OCI-LY3 (cell line): ENCODE data around the gene TRIM14.

Source experiments
- H2AFZ ChIP-seq: fragments of 200-600, 300-600 bp; shearing (Covaris generic); 2 replicates; pipeline ENCODE4 v1.6.0; 2014; ENCODE audit warnings: antibody characterized with exemption, low read depth, low read length
- H3K27ac ChIP-seq: fragments of 200-600, 300-600 bp; sonication (generic); 2 replicates; pipeline ENCODE4 v1.5.1; 2014; ENCODE audit warnings: mild to moderate bottlenecking, low read length, moderate library complexity, mixed read lengths
- H3K27me3 ChIP-seq: fragments of 200-600, 300-600 bp; sonication (generic); 2 replicates; pipeline ENCODE4 v1.6.1; 2014; ENCODE audit warnings: low read depth, low read length, mixed read lengths
- H3K36me3 ChIP-seq: fragments of 200-600, 300-600 bp; sonication (generic); replicated peaks from 2 replicates; pipeline ENCODE3; 2014; ENCODE audit warnings: low read depth, low read length, mixed read lengths
- H3K4me1 ChIP-seq: fragments of 300-600, 200-600 bp; sonication (generic); 2 replicates; pipeline ENCODE4 v1.6.1; 2014; ENCODE audit warnings: low read length, mixed read lengths
- H3K4me2 ChIP-seq: fragments of 200-600, 300-600 bp; sonication (generic); 2 replicates; pipeline ENCODE4 v1.6.1; 2014; ENCODE audit warnings: low read length, mixed read lengths
- H3K4me3 ChIP-seq: fragments of 300-600, 200-600 bp; sonication (generic); 2 replicates; pipeline ENCODE4 v1.5.1; 2014; ENCODE audit warnings: antibody characterized with exemption, mild to moderate bottlenecking, low read length, moderate library complexity
- H3K79me2 ChIP-seq: fragments of 300-600, 200-600 bp; shearing (Covaris generic); 2 replicates; pipeline ENCODE4 v1.6.1; 2014; ENCODE audit warnings: mild to moderate bottlenecking, low read length, mixed read lengths
- H3K9ac ChIP-seq: fragments of 300-600, 200-600 bp; shearing (Covaris generic); 2 replicates; pipeline ENCODE4 v1.6.0; 2014; ENCODE audit warnings: mild to moderate bottlenecking, low read length, moderate library complexity
- H3K9me3 ChIP-seq: fragments of 200-600, 300-600 bp; shearing (Covaris generic); 2 replicates; pipeline ENCODE4 v1.6.1; 2014; ENCODE audit warnings: low read length, mixed read lengths; ENCODE audit not compliant: insufficient read depth
- H4K20me1 ChIP-seq: fragments of 200-600, 300-600 bp; sonication (generic); 2 replicates; pipeline ENCODE4 v1.6.1; 2016; ENCODE audit warnings: low read length, mixed read lengths; ENCODE audit not compliant: insufficient read depth
- CTCF ChIP-seq: fragments of 200-600, 300-600 bp; sonication (generic); IDR thresholded peaks from 2 replicates; pipeline ENCODE4 v1.5.1; 2014; ENCODE audit warnings: antibody characterized with exemption, low read length, low read depth
- EZH2phosphoT487 ChIP-seq: fragments of 200-600 bp; shearing (Covaris generic); IDR thresholded peaks from 2 replicates; pipeline ENCODE4 v1.6.1; 2018; ENCODE audit warnings: antibody characterized with exemption, mixed run types, low read depth

Gene TRIM14

GRCh38 chr9:98087420-98088354 lies 31.3 kb downstream of the TRIM14 start:
- H3K27me3 ChIP-seq, result no peaks in the 10 kb centered on the region
- H3K36me3 ChIP-seq, result peaks cover 9% of the 10 kb centered on the region
- no peaks in the 10 kb centered on the region for H3K9me3 ChIP-seq
- H3K9ac ChIP-seq, result no peak overlapping the region
- no peaks in the 10 kb centered on the region for H3K79me2 ChIP-seq
- no peaks in the 10 kb centered on the region for H4K20me1 ChIP-seq
- no peak overlapping the region for H3K4me2 ChIP-seq
- H3K4me3 ChIP-seq, result no peak overlapping the region
- peaks cover 7% of the 10 kb centered on the region for H3K4me1 ChIP-seq
- no peak overlapping the region for H2AFZ ChIP-seq
- TF ChIP-seq EZH2phosphoT487, result no peak
- no peak for TF ChIP-seq CTCF
- no peak overlapping the region for H3K27ac ChIP-seq

GRCh38 chr9:98086461-98086860 lies 32.6 kb downstream of the TRIM14 start:
- TF ChIP-seq CTCF, result no peak
- no peak for TF ChIP-seq EZH2phosphoT487
- H3K4me3 ChIP-seq, result no peak overlapping the region
- no peaks in the 10 kb centered on the region for H3K79me2 ChIP-seq
- peaks cover 18% of the 10 kb centered on the region for H3K36me3 ChIP-seq
- H3K4me2 ChIP-seq, result no peak overlapping the region
- H3K9ac ChIP-seq, result no peak overlapping the region
- H3K27ac ChIP-seq, result no peak overlapping the region
- H4K20me1 ChIP-seq, result no peaks in the 10 kb centered on the region
- no peaks in the 10 kb centered on the region for H3K9me3 ChIP-seq
- H3K27me3 ChIP-seq, result no peaks in the 10 kb centered on the region
- no peak overlapping the region for H2AFZ ChIP-seq
- peaks cover 7% of the 10 kb centered on the region for H3K4me1 ChIP-seq

GRCh38 chr9:98085944-98086343 lies 33.1 kb downstream of the TRIM14 start:
- no peak overlapping the region for H3K27ac ChIP-seq
- H3K9me3 ChIP-seq, result no peaks in the 10 kb centered on the region
- H3K4me3 ChIP-seq, result no peak overlapping the region
- H3K36me3 ChIP-seq, result peaks cover 23% of the 10 kb centered on the region
- no peaks in the 10 kb centered on the region for H3K79me2 ChIP-seq
- no peak overlapping the region for H2AFZ ChIP-seq
- TF ChIP-seq CTCF (no peak), EZH2phosphoT487 (no peak)
- no peak overlapping the region for H3K9ac ChIP-seq
- H3K4me1 ChIP-seq, result peaks cover 7% of the 10 kb centered on the region
- H4K20me1 ChIP-seq, result no peaks in the 10 kb centered on the region
- H3K27me3 ChIP-seq, result no peaks in the 10 kb centered on the region
- no peak overlapping the region for H3K4me2 ChIP-seq

GRCh38 chr9:98085058-98085457 lies 34.0 kb downstream of the TRIM14 start:
- Histone ChIP-seq H3K27me3 (no peaks in the 10 kb centered on the region), H3K79me2 (no peaks in the 10 kb centered on the region), H4K20me1 (no peaks in the 10 kb centered on the region), H3K9me3 (no peaks in the 10 kb centered on the region), H3K36me3 (peaks cover 30% of the 10 kb centered on the region), H2AFZ (no peak overlapping the region), H3K4me2 (no peak overlapping the region), H3K4me1 (peaks cover 7% of the 10 kb centered on the region), H3K27ac (no peak overlapping the region), H3K4me3 (no peak overlapping the region), H3K9ac (no peak overlapping the region)
- TF ChIP-seq CTCF (no peak), EZH2phosphoT487 (no peak)
